ENCODE results near the gene TBL3.
"Not testable (repeated sequence)": the region's sequence is repeated elsewhere in the genome, so short reads cannot be mapped to it uniquely, and the experiment has no call there.

TBL3 gene

DNA sequence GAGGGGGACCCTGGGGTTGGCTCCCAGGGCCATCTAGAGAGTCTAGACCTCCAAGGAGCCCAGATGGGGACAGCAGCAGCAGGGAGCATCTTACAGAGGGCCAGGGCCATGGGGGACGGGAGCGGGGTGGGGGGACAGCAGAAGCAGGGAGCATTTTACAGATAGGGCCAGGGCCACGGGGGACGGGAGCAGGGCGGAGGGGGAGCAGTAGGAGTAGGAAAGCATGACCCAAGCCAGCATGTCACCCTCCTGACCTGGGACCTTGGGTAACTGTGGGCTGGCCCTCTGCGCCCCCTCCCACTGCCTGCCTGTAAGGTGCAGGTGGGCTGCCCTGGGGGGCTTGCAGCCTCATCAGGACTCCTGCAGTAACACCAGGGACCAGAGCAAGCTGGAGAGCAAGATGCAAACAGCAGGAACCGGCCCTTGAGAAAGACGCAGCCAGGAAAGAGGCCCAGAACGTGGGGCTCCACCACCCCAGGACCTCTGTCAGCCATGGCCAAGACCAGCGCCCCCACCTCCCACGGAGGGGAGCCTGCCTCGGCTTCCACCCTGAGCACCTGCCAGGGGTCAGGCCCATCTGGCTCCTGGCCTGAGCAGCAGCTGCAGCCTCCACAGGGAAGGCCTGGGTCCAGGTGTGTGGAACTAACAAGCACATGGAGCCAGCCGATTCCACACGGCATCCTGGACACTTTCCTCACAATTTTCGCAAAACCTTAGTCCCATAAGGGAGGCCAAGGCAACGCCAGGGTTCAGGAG is 35.4 kb downstream of the TBL3 start:
- Histone ChIP-seq H3K27ac (peak overlapping the region in 19 of 21 experiments; percentile 50 to 98 (median 94)), H3K4me3 (peak overlapping the region; percentile 59 to 99 (median 98))

- H3K27ac ChIP-seq = peak overlapping the region in 20 of 21 experiments; percentile 79 to 100 (median 94)
- H3K4me3 ChIP-seq = peak overlapping the region; percentile 59 to 99 (median 98)
Measured at GRCh38 chr16:2008009-2008526, 36.2 kb downstream of the TBL3 start.

DNA sequence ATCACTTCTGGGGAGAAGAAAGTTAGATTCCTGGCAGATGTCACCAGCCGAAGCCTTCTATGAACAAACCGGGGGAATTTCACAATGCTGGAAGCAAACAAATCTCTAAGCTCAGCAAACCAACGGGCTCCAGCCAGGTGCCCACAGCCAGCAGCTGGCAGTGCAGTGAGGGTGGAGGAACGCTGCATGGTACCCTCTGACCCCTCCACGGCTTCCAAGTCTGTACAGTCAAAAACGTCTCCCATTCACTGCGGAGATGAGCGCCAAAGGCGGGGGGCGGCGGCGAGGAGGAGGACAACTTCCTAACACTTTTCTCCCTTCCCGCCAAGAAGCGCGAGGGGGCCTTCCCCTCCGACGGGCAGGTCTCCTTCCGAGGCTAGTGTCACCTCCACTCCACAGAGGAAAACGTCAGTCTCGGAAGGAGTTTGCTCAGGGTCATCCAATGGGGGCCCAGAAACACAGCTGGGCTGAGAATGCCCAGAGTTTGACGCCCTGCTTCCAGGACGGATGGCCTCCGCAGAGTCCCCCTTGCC is 36.8 kb downstream of the TBL3 start:
- H3K4me3 ChIP-seq = peak overlapping the region; percentile 59 to 99 (median 98)
- peak overlapping the region; percentile 79 to 100 (median 95) for H3K27ac ChIP-seq

- Histone ChIP-seq H3K27ac (peak overlapping the region; percentile 79 to 100 (median 95)), H3K4me3 (peak overlapping the region; percentile 59 to 99 (median 98))
Measured at GRCh38 chr16:2009164-2009711, 37.4 kb downstream of the TBL3 start.

DNA sequence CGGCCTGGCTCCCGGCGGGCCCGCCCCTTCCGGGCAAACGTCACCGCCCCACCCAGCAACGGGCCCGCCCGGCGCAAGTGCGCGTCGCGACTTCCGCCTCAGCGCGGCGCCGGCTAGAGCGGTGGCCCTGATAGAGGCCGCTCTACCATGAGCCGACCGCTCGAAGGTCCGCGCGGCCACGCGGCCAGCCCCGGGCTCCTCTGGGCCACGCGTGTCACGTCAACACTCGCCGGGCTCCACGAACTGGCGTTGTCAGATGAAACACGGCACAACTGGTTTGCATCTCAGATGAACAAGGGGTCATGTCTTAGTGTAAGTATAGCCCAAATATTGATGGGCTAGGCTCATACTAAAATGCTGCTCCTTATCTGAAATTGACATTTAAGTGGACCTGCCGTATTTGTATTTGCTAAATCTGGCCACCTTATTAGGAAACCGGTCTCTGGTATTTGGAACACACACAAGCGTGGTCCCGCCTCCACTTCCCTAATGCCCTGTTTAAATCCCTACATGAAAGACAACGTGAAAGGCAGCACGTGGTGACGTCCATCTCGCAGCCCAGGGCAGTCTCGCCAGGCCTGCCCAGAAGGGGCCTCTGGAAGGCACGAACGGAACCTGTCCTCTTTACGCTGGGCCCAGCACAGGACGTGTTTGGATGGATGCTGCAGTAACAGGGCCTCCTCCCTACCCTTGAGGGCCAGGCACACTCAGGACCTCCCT is 38.1 kb downstream of the TBL3 start, which contains the start of gene ZNF598:
TSS of gene ZNF598 (minus strand) at position 31 of the 720 bp plus-strand sequence.
- peak within 1 kb of the TSS; percentile 79 to 100 (median 96) for H3K27ac ChIP-seq

DNA sequence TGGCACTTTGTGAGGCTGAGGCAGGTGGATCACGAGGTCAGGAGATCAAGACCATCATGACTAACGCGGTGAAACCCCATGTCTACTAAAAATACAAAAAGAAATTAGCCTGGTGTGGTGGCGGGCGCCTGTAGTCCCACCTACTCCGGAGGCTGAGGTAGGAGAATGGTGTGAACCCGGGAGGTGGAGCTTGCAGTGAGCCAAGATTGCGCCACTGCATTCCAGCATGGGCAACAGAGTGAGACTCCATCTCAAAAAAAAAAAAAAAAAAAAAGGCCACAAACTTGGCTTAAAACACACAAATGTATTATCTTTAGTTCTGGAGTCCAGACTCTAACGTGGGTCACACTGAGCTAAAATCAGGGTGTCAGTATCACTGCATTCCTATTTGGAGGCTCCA is 39.9 kb downstream of the TBL3 start:
- H3K4me3 ChIP-seq, H3K27ac ChIP-seq: not testable (repeated sequence)

More for the DNA sequence above, 38.1 kb downstream of the TBL3 start, which contains the start of gene ZNF598:
- H3K4me3 ChIP-seq = peak within 1 kb of the TSS; percentile 59 to 99 (median 98)

DNA sequence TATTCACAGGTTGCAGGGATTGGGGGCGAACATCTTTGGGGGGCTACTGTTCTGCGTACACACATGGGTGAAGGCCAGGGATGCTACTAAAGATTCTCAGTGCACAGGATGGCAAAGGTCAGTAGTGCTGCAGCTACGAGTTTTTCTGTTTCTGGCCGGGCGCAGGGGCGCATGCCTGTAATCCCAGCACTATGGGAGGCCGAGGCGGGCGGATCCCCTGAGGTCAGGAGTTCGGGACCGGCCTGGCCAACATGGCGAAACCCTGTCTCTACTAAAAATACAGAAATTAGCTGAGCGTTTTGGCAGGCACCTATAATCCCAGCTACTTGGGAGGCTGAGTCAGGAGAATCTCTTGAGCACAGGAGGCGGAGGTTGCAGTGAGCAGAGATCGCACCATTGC is 41.7 kb downstream of the TBL3 start:
- Histone ChIP-seq H3K4me3 (no peak overlapping the region), H3K27ac (no peak overlapping the region)

DNA sequence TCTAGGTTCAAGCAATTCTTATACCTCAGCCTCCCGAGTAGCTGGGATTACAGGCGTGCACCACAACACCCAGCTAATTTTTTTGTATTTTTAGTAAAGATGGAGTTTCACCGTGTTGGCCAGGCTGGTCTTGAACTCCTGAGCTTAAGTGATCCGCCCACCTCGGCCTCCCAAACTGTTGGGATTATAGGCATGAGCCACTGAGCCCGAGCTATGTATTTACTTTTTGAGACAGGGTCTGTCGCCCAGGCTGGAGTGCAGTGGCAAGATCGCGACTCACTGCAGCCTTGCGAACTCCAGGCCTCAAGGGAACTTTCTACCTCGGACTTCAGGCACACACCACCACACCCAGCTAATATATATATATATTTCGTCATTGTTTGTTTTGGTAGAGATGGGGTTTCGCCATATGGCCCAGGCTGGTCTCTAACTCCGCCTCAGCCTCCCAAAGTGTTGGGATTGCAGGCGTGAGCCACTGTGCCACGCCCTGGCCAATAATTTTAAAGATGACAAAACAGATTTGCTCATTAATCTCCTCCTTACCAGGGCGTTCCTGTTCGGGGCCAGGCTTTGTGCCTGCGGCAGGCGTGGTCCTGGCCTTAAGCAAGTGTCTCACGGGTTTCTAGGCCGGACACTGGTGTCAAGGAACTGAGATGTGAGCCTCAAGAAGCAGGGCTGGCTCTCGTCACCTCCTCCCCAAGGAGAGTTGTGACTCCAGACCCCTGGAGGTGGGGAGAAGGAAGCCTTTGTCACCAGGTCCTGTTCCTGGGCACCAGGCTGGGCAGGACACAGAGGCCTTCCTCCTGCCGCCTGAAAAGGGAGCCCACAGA is 43.5 kb downstream of the TBL3 start:
- peak overlapping the region in 10 of 21 experiments; percentile 22 to 79 (median 50) for H3K27ac ChIP-seq
- H3K4me3 ChIP-seq = no peak overlapping the region

- Histone ChIP-seq H3K4me3 (no peak overlapping the region), H3K27ac (peak overlapping the region in 10 of 21 experiments; percentile 22 to 79 (median 50))
Measured at GRCh38 chr16:2015947-2016208, 44.0 kb downstream of the TBL3 start.

GRCh38 chr16:2016407-2016922 is 44.6 kb downstream of the TBL3 start:
- no peak overlapping the region for H3K4me3 ChIP-seq
- H3K27ac ChIP-seq = peak overlapping the region in 1 of 21 experiments; percentile 79

DNA sequence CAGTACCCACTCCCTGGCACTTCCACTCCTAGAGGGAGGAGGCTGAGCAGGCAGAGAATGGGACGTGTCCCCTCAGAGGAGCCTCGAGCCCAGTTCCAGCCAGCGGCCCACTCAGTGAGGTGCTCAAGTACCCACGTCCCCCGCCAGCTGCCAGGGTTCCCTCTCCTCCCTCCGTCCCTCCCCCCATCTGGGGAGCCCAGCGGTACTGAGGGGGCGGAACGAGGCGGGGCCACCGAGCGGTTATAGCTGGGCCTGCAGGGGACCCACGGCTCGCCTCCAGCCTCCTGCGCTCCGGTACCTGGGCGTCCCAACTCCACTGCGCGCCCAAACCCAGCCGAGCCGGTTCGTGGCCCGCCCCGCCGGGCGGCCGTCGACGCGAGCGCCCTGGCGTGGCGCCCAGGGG is 47.7 kb downstream of the TBL3 start, which contains the start of gene NPW:
TSS of gene NPW (plus strand) at position 268 of the 403 bp plus-strand sequence.
- peak within 1 kb of the TSS in 2 of 7 experiments; percentile 21 to 28 for H3K4me3 ChIP-seq
- no peak within 1 kb of the TSS for H3K27ac ChIP-seq

DNA sequence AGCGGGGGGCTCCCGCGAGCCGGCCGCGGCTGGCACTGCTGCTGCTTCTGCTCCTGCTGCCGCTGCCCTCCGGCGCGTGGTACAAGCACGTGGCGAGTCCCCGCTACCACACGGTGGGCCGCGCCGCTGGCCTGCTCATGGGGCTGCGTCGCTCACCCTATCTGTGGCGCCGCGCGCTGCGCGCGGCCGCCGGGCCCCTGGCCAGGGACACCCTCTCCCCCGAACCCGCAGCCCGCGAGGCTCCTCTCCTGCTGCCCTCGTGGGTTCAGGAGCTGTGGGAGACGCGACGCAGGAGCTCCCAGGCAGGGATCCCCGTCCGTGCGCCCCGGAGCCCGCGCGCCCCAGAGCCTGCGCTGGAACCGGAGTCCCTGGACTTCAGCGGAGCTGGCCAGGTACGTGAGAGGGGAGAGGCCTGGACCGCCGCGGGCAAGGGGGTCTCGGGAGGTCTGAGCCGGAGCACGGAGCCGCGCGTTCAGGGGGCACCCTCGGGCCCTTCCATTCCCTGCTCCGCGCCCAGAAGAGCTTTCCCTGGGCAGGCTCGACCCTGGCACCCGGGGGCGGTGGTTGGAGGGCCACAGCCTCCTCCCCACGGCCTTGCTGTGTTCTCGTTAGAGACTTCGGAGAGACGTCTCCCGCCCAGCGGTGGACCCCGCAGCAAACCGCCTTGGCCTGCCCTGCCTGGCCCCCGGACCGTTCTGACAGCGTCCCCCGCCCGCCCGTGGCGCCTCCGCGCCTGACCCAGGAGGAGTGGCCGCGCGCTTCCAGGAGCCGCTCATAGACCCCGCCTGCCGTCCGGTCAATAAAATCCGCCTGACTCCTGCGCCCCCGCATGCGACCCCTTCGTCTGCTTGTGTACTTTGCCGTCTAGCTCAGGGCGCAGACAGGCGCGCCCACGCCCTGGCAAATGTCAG is 48.3 kb downstream of the TBL3 start:
- H3K4me3 ChIP-seq = peak overlapping the region in 2 of 7 experiments; percentile 21 to 28
- H3K27ac ChIP-seq = no peak overlapping the region

DNA sequence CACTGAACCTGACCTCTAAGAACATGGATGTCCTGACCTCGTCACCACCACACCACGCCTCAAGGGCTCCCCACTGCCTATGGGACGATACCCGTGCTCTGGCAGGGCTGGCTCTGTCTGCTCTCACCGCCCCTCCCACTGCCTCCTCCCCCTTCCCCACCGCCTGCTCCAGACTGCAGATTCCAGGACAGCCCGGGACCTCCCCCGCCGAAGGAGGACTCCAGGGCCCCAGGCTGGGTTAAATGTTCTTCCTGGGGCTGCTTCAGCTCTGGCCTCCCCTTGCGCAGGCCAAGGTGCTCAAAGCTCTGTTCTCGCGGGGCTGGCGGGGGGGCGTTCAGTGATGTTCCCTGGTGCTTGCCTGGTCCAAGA is 50.9 kb downstream of the TBL3 start:
- peak overlapping the region in 3 of 21 experiments; percentile 21 to 48 (median 45) for H3K27ac ChIP-seq
- H3K4me3 ChIP-seq = peak overlapping the region in 6 of 7 experiments; percentile 3 to 24 (median 14)

GRCh38 chr16:2023092-2024031 is 51.5 kb downstream of the TBL3 start:
- Histone ChIP-seq H3K27ac (peak overlapping the region in 17 of 21 experiments; percentile 21 to 85 (median 59)), H3K4me3 (peak overlapping the region in 6 of 7 experiments; percentile 3 to 24 (median 14))

DNA sequence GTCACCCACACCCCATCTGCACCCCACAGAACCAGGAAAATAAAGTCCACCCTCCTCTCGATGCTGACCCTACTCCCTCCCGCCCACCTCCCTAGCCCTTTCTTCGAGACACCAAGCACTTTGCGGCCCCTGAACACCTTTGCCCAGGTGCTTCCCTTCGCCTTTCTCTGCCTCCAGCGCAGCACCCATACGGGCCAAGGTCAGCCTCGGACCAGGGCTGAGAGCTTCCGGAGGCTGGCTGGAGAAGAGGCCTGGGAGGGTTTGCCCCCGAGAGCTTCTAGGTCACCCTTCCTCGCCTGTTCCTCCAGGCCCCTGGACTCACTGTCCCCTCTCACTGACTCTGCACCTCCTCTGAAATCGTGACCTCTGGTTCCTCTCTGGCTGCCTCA is 52.2 kb downstream of the TBL3 start:
- Histone ChIP-seq H3K27ac (peak overlapping the region in 13 of 21 experiments; percentile 22 to 85 (median 59)), H3K4me3 (no peak overlapping the region)

DNA sequence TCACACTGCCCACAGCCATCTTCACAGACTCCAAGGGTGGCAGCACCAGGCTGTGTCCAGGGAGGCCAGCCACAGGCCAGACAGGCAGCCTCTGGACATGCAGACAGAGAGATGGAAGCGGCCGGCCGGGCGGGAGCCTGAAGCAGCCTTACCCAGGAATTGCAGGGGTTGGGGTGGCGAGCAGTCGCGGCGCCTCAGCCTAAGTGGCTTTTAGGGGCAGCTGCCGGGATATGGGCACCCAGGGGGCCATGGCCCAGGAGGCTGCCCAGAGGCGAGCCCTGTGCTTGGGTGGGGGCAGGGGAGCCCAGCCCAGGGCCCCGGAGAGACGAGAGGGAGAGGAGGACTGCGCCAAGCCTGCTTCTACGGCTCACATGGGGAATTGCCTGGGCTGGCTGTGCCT is 53.4 kb downstream of the TBL3 start:
- Histone ChIP-seq H3K4me3 (no peak overlapping the region), H3K27ac (no peak overlapping the region)

Data from skin epidermis (tissue), 12 donors.